HL-60/S4 (cell line): Measurements from ENCODE around the gene YY1.
"Not testable (repeated sequence)": the region's sequence is repeated elsewhere in the genome, so short reads cannot be mapped to it uniquely, and the experiment has no call there.

Source experiments
- in situ Hi-C: fragments of 300-500 bp; cut with MboI; formaldehyde crosslinking; loops from 2 replicates; pipeline ENCODE4 v1.14.3; 2022; ENCODE audit warnings: low sequenced_read_pairs

The YY1 gene

DNA sequence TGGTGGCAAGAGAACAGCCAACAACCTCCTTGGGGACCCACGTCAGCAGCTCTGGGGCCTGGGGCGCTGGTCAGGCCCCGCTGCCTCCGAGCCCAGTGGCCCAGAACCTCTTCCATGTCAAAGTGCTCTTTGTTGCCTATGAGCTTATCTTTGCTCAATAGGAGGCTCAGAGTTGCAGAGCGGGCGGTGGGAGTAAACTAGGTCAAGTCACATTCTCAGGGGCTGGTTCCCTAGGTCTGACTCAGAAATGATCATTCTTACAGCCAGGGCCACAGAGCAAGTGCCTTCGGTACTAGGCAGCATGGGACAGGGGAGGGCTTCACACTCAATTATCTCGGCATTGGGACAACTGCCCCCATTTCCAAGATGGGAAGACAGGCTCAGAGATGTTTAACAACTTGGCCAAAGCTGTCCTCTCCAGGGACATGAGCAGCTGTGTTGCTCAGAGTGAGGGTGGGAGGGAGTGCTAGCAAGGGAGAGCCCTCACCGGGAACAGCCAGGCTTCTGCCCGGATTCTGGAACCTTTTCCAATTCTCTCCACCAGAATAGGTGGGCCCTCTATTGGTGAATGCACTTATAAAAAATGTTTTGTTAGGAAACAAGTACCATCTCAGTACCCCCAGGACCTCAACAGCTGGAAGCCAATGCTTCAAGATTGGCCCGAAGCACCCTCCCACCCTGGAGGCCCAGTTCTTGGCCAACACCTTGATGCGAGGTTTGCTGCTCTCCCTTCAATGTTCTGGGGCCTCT, 55.4 kb downstream of the YY1 start:
- in situ Hi-C loops: no loop called here

DNA sequence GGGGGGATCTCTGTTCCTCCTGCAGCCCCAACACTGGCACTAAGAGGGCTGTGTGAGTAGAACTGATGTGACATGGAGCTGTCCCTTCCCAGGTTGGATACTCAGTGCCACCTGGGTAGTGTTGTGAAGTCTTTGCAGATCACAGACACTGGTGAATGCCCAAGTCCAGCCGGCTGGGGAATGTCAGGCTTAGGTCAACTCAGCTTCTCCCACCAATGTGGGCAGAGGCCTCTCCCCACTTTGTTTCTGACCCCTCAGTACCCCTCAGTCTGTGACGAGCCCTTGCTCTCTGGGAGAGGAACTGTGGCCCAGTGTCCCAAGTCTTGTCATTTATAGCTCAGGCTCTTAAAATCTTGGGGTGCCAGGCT, 56.0 kb downstream of the YY1 start:
- in situ Hi-C loops: no loop called here

DNA sequence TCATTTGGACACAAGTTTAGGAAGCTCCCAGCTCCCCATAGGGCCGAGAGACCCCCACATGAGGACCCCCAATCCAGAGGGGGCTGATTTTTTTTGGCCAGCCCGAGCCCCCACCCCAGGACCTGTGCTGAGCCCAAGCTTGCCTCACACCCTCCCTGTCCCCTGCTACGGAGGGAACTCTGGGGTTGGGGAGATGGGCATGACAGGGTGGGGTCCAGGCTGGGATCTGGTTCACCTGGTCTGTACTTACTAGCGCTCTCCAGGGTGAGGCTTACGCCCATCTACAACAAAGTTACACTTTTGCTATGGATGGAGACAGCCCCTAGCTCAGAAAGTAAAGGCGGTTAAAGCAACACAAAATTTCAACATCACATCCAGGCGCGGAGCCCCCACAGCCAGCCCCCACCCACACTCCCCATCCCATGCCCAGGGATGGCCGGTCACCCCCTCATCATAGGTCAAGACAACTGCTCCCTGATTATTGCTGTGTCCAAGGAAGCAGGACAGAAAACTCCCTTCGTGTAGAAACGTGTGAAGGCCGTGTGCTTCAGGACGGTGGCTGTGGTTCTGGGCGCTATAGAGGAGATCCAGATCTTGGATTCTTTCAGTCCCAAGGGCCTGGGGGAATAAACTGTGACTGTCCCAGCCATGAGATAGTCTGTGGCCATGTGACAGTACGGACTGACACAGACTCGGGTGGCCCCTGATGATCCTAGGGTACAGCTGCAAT, 56.6 kb downstream of the YY1 start:
- in situ Hi-C loops: no loop called here

DNA sequence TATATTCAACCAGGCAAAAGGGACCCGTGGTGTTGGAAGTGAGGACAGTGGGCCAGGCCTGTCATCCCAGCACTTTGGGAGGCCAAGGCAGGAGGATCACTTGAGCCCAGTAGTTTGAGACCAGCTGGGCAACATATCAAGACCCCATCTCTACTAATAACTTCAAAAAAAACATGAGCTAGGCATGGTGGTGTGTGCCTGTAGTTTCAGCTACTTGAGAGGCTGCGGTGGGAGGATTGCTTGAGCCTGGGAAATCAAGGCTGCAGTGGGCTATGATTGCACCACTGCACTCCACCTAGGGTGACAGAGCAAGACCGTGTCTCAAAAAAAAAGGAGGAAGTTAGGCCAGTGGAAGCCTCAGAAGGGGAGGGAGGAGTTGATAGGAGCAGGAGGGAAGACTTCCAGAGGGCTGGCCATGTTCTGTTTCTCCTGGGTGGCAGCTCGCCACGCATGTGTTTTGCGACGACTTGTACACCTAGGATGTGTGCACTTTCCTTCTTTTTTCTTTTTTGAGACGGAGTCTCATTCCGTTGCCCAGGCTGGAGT, 57.2 kb downstream of the YY1 start:
- in situ Hi-C loops: no loop called here

DNA sequence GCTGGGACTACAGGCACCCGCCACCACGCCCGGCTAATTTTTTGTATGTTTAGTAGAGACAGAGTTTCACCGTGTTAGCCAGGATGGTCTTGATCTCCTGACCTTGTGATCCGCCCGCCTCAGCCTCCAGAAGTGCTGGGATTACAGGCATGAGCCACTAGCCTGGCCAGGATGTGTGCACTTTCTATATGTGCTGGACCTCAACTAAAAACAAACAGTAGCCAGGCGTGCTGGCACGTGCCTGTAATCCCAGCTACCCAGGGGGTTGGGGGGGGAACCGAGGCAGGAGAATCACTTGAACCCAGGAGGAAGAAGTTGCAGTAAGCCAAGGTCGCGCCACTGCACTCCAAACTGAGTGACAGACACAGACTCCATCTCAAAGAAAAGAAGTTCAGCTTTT, 57.8 kb downstream of the YY1 start:
- in situ Hi-C loops: not testable (repeated sequence)

DNA sequence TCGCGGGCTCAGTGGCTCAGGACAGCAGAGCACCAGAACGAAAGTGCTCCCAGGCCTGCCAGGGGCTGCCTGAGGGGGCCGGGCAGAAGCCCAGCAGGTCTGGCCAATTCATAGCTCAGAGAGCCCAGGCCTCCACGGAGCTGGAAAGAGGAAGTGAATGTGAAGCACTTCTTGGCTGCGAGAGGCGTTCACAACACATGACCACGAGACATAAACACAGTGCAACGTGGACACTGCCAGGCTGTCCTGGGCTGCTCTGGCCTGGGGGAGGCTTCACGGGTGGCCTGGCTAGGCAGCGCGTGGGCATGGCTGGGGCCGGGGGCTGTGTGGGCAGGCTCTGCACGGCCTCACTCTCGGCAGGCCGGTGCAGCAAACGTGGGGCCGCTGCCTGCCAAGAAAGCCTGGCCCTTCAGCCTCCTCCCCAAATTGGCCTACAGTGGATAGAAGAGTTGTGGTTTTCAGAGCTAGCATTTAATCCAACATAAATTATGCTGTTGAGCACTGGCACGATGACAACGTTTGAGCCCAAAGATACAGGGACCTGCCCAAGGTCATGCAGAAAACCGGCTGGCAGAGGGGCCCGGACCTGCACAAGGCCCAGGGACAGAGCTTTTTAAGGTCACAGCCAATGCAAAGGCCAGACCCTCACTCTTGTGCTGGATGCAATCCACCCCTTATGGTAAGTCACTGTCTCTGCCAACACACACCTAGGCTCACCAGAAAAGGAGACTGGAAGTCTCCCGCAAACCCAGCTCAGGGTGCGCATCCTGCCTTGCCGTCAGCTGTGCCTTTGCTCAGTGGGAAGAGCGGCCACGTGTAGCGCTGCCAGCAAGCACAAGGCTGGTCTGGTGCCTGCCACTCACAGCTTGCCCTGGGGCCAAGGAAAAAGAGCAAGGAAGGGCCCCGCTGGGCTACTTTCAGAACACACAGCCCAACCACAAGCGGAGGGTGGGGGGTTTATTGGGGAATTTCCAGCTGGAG, 58.7 kb downstream of the YY1 start:
- in situ Hi-C loops: no loop called here

DNA sequence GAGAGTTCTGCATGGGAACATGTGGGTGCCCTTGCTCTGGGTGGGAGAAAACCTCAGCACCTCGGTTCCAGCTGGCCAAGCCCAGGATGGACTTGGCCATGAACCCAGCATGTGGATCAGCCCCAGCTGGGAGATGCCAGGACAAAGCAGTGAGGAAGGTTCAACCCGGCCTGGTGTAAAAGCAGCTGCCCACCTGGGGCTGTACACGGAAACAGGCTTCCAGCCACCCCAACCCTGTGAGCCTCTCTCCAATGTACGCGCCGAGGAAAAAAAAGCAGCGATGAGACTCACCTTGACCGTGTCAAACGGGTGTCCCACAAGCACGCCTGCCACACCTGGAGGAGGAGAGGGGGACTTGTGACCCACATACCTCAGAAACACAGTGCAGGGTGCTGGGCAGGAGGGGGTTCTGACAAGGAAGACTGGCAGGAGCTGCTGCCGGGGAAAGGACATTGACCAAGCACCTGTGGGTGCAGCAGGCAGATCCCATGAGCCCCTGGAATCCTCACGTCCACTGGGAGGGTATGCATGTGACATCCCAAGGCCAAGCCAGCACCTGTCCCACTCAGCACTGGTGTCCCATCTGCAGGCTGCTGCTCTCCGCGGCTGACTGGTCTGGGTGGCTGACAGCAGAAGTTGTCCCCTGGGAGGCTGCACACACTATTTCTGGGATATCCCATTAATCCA, 59.8 kb downstream of the YY1 start:
- in situ Hi-C loops: no loop called here

DNA sequence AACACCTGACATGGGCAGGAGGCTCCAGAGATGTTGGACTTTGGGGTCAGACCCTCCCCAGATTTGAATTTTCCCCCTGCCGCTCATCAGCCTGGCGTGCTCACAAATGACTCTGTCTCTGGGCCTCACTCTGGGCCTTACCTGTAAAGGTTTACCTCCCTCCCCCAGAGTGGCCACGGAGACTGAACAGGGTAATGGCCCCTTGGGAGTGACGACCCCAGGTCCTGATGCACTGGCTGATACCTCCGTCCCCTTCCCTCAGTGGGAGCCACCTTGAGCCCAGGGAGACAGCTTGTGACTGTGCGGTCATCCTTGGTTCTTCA, 60.3 kb downstream of the YY1 start:
- in situ Hi-C loops: no loop called here

DNA sequence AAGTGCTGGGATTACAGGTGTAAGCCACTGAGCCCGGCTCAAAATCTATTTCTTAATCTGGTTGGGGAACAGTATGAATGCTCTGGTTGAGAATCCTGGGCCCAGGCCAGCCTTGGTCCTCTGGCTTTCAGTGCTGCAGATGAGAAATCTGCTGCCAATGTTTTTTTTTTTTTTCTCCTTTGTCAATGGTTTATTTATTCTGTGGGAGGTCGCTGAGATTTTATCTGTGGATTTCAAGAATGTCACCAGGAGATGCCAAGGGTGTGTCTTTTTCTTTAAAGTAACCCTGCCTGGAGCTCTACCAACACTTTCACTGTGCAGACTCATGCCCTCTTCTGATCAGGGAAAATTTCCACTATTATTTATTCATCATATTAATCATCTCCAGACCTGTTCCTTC, 63.7 kb downstream of the YY1 start:
- in situ Hi-C loops: no loop called here

DNA sequence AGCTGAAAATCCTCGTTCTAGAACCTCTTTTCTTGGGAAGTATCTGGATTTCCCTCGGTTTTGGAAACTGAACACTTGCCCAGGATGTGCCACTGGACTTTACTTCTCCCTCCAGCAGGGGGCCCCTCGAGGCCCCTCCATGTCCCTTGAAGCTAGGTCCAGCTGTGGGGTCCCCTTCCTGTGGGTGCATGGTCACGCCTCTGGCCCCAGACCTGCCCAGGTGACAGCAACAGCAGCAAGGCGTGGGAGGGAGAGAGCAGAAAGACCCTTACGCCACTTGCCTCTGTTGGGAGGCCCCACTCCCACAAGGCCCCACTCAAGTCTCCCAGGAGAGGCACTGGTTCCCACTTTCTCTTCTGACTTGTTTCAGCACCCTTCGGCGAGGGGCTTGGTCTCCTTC, 64.2 kb downstream of the YY1 start:
- in situ Hi-C loops: no loop called here

DNA sequence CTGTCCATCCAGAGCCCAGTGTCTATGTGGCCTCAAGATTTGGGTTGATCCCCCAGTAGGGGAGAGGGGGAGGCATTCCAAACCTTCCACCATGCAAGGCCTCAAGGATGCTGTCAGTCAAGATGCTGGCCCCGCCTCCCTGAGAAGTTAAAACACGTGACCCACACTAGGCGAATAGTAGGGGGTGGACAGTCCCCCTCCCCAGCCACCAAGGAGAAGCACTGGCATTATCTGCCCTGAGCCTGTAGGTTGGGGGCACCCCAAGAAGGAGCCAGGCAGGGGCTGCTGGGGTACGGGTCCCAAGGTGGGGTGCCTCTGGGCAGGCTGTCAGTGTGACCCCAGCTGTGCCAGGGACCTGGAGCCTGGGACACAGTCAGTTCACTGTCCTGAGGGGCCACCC, 65.0 kb downstream of the YY1 start:
- in situ Hi-C loops: no loop called here

DNA sequence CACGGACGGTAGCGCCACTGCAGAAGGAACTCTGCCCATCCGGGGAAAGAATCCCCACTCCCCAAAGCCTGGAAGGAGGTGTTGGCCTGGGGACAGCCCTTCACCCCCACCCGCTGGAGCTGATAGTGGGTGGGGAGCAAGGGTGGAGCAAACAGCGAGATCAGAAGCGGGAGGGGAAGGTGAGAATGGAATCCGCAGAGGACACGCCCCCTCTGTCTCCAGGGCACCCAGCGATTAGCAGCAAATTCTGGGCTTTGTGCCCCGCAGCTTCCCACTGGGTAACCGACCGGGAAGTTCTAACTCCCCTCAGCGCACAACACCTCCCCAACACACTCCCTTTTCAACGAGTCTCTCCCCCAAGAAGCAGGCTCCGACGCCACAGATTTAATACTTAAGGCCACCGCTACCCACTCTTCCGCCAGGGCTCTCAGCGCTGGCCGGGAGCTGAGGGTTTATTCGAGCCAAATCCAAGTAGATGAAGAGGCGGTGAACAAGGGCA, 65.9 kb downstream of the YY1 start:
- in situ Hi-C loops: no loop called here

DNA sequence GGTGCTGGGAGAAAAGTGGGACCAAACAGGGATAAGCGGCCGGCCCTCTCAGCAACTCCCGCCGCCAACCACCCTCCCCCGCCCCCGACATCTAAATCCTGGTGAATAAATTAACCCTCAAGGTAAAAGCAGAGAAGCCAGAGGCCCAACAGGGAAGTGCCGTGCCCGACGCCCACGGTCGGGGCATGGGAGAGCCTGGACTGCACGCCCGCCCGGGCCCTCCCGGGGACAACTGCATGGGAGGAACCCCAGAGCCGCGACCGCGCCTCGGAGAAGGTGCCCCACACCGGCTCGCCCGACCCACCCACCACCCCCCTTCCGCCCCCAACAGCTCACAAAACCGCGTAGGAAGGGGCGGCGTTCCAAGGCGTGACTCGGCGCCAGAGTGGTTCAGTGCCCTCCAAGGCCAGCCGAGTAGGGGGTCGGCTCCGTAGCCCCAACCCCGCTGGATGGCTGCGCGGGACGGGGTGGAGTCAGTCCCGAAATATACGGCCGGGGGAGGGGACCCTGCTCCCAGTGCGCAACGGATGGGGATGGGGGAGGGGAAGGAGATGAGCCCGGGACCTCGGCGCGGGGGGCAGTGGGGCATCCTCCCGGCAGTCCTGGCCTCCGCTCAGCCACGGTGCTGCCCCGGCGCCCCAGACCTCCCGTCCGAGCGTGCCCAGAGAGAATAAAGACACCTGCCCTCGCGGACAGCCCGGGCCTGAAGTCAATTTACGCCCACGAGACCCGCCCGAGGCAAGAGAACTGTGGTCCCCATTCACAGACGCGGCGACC, 66.6 kb downstream of the YY1 start:
- in situ Hi-C loops: no loop called here

DNA sequence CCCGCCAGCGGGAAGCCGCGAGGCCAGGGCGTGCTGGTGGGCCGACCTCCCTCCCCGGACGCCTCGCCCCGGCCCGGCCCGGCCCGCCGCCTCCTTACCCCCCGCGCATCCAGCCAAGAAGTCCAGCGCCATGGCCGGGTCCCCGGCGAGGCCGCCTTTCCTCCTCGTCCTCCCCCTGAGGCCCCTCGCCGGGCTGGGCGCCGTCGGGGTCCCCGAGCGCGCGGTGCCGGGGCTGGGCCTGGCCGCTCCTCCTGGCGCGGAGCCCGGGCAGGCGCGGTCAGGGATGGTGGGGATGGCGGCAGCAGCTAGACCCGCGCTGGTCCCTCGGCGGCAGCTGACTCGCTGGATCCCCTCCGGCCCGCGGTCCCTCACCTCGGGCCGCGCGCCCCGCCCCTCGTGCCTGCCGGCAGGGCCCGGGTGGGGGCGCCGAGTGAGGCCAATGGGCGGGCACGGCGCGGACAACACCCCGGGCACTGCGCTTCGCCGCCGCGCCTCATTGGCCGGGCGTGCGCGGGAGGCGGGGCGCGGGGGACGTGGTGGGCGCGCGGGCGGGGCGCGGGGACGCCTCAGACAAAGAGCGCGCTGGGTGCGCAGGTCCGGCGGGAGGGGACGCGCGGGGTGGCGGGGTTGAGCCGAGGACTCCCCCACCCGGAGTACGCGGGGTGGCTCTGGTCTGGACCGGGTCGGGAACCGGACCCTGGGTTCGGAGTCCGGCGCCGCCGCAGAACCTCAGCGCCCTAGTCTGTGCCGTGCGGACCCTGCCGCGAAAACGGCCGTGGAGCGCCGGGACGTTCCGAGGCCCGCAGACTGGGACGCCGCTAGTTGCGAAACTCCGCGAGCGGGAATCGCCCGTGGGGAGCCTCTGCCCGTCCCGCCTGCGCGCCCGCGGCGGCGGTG, 67.4 kb downstream of the YY1 start, which contains the start of gene SLC25A29:
TSS of gene SLC25A29 (minus strand) at position 344 of the 897 bp plus-strand sequence. CDS start at position 132, 212 bp downstream.
- in situ Hi-C loops: no loop called here

DNA sequence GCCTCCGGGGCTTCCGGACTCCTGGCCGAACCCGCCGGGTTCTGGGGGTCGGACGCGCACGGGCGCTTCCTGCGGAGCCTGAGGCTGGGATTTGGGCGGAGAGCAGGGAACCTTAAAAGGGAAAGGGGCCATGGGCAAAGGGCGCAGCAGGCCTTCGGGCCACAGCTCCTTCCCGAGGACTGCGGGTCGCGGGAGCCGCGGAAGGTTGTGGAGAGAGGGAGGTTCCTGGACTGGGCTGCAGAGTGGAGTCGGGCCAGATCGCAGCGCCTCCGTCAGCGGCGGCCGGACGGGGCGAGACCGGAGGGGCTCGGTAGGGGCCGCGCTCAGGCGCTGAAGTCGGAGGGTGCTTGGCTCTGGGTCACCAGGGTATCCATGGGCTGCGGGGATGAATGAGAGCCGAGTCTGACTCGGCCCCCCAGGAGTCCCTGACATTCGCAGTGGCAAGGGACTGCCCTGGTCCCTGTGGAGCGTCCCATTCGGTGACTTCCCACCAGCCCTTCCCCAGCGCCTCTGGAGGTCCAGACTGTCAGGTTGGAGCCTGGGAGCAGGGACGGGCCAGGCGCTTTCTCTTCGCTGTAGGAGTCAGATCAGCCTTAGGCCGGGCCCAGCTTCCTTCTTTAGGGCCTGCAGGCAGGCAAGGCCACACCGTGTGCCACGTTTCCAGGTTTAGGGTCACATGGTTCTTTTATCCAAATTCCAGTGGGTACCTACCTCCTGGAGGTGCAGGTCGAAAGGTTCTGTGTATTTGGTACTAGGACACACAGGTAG, 68.2 kb downstream of the YY1 start:
- in situ Hi-C loops: no loop called here

DNA sequence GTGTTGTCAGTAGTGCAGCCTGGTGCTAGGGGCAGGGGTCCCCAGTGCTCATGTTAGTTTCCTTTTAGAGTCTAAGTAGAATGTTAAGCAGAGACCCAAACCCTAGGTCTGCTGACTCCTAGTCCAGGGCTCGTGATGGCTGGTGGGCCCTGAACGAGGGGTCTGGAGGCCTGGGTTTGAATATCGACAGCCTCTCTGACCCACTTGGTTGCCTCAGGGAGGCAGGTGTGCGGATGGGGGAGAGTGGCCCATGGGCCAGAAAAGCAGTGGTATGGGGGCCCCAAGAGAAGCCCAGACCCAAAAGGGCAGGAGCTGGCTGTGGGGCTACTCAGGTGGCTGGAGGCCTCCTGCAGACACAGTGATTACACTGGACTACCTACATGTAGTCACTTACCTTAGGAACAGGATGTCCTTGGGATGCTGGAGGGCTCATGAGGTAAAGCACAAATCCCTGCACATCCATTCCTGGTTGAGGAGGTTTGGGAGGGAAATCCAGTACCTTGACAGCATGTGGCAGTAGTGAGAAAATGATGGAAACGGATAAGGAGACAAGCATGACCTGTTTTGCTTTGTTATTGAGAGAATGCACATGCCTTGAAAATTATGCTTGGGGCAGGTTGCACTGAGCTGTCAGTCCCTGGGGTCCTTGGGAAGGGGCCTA, 69.0 kb downstream of the YY1 start:
- in situ Hi-C loops: no loop called here

DNA sequence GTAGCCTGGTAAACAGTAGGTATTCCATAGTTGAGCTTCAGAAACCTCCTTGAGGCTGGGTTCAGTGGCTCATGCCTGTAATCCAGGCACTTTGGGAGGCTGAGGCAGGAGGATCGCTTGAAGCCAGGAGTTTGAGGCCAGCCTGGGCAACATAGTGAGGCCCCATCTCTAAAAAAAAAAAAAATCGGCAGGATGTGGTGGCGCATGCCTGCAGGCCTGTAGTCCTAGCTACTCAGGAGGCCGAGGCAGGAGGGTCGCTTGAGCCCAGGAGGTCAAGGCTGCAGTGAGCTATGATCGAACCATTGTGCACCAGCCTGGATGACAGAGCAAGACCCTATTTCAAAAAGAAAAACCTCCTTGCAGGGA, 69.5 kb downstream of the YY1 start:
- in situ Hi-C loops: not testable (repeated sequence)
